HG02798 (cell line): ENCODE results near the gene FUT2.
"Not testable (repeated sequence)": the region's sequence is repeated elsewhere in the genome, so short reads cannot be mapped to it uniquely, and the experiment has no call there.

ENCODE experiments used
- ATAC-seq: cut with Tn5 transposase; IDR thresholded peaks from one replicate; pipeline ENCODE4 v1.9.1; 2021; ENCODE audit warnings: mild to moderate bottlenecking; ENCODE audit not compliant: unreplicated experiment, poor library complexity

Gene FUT2

GRCh38 chr19:48693629-48694028 lies 2.1 kb upstream of the FUT2 start:
- ATAC-seq = not testable (repeated sequence)

GRCh38 chr19:48696353-48697010 lies 711 bp downstream of the FUT2 start:
- ATAC-seq = no peak

- ATAC-seq = no peak
These were observed 2.3 kb downstream of the FUT2 start for GRCh38 chr19:48698046-48698445.

DNA sequence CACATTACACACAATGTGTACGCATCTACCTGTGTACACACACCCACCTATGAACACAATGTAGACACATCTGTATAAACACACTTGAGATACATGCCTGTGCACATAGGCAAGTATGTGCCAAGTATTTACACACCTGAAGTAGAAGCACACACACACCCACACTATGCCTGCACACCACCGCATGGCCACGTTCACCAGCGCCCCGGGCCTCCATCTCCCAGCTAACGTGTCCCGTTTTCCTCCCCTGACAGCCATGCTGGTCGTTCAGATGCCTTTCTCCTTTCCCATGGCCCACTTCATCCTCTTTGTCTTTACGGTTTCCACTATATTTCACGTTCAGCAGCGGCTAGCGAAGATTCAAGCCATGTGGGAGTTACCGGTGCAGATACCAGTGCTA lies 6.9 kb downstream of the FUT2 start:
- ATAC-seq = no peak

DNA sequence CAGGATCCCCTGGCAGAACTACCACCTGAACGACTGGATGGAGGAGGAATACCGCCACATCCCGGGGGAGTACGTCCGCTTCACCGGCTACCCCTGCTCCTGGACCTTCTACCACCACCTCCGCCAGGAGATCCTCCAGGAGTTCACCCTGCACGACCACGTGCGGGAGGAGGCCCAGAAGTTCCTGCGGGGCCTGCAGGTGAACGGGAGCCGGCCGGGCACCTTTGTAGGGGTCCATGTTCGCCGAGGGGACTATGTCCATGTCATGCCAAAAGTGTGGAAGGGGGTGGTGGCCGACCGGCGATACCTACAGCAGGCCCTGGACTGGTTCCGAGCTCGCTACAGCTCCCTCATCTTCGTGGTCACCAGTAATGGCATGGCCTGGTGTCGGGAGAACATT lies 7.5 kb downstream of the FUT2 start:
- no peak for ATAC-seq

DNA sequence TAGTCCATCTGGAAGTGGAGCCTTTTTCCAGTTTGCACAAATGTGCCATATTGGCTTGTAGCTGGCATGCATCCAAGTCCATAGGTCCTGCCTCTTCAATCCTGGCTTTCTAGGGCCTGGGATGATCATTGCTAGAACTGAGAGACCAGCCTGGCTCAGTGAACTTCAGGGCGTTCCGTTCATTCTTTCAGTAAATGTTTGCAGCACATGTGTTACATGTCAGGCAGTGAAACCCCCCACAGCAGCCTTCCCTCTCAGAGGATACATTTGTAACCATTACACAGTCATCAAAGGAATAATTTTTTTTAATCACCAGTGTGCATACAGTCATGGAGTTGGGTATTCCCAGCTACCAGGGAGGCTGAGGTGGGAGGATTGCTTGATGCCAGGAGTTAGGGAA lies 9.7 kb downstream of the FUT2 start:
- ATAC-seq = no peak

- no peak for ATAC-seq
These were observed 12.7 kb downstream of the FUT2 start for GRCh38 chr19:48708471-48708870.

- no peak for ATAC-seq
These were observed 15.4 kb downstream of the FUT2 start for GRCh38 chr19:48711106-48711662.

- ATAC-seq = no peak
These were observed 17.5 kb downstream of the FUT2 start for GRCh38 chr19:48713041-48713863.

GRCh38 chr19:48713864-48714755 lies 18.3 kb downstream of the FUT2 start:
- ATAC-seq = peak; percentile 93

DNA sequence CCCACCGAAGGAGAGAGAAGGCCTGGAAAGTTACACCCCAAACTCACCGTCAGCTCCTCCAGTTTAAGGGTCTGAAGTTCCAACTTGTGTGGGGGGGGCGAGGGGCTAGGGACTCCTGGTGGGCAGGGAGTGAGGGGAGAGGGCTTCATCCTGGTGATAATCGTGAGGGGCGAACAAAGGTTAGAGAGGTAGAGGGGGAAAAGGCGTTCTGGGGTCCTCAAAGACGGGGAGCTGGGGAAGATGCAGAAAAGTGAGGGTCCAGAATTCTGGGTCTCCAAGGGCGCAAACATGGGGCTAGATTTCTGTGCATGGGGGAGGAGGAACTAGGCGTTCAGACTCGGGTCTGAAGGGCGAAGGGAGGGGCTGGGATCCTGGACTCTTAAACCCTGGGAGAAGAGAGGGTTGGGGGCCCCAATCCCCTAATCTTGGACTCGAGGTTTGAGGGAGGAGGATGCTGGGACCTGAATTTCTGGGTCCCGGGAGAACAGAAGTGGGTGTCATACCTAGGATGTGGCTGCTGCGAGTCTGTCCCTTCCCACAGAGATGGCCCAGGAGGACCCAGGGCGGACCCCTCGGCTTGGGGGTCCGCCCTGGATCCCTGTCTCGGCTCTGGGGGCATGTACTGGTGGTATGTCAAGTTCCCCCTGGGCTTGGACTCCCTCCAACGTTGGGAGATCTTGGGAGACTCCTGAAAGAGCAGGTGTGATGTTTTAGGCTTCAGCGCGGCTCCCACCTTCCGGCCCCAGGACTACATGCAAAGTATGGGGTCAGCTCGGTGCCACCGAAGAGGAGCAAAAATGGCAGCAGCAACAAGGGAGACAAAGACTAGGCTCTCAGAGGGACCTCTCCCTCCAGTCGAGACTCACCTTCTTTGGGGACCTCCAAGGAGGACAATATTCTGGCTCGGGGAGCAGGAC lies 19.2 kb downstream of the FUT2 start:
- ATAC-seq = no peak

- ATAC-seq = no peak
These were observed 20.0 kb downstream of the FUT2 start for GRCh38 chr19:48715681-48716171.

- ATAC-seq = no peak
These were observed 21.0 kb downstream of the FUT2 start for GRCh38 chr19:48716562-48717291.

DNA sequence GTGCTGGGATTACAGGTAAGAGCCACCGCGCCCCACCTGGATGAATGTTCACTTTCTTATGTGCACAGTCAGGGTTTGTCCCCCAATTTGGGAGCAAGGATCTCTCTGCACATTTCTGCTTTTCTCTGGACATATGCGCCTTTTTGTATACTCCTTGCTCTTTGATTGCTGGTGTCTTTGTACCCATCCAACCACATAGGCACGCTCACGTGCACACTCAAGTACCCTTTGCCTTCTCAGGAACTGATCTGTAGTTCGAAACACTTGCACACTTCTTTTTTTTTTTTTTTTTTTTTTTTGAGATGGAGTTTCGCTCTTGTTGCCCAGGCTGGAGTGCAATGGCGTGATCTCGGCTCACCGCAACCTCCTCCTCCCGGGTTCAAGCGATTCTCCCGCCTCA lies 22.3 kb downstream of the FUT2 start:
- ATAC-seq = not testable (repeated sequence)

DNA sequence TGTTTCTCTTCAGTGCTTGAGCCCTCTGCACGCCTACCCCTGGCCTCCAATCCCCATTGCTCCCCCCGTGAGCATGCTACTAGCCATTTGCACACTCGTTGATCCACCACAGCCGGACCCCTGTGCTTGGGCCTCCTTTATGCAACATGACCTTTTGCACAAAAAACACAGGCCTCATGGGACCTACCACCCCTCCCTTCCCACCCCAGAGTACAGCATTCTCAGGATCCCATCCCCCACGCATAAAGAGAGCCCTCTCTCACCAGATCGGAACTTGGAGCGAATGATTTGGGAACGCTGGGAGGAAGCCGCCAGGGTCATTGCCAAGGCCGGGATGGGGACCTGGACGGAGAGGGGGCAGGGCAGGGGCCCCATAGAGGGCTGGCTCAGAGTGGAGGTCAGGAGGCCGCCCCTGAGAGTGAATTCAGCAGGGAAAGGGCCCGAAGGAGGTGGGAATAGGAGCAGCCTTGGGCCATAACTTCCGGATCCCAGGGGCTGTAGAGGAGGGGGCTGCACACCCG lies 23.0 kb downstream of the FUT2 start:
- ATAC-seq = no peak

DNA sequence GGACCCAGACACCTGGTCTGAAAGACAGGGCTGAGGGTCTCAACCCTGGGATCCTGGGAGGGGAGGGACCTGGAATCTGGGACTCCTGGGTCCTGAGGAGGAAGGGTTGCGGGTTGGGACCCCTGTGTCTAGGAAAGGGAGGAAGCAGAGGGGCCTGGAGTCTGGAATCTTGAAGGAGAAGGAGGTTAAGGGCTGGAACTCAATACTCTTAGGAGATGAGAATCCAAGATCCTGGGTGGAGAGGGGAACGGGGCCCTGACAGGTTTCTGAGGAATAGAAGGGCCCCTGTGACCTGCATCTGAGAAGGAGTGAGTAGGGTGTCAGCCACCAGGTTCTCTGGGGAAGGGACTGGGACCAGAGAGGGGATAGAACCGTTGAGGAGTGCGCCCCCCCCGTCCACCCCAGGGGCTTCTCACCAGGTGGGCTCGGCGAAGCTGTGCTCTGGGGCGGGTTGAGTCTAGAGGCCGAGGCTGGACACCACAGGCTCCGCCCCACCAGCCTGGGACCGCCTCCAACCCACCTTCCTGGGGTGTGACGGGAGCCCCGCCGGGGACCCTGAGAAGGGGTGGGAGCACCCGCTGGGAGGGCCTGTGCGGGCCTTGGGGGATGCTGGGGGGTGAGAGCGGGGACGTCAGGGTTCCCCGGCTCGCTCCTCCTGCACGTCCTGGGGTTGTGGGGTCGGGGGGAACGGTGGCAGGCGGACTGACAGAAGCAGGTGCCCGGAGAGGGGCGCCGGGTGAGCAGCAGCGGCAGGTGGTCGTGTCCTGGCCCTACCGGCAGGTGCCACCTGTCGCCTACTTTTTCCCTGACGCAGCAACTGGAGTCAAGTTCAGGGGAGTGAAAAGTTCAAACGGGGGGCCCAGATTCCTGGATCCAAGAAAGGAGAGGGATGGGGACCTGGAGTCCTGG lies 23.7 kb downstream of the FUT2 start, which contains the start of gene MAMSTR:
TSS of gene MAMSTR (minus strand) at position 463 of the 909 bp plus-strand sequence. CDS start 694 bp downstream, outside the sequence.
- no peak for ATAC-seq

- ATAC-seq = no peak
These were observed 24.5 kb downstream of the FUT2 start for GRCh38 chr19:48720251-48720612.
